Trophoblast cell (in vitro differentiated cells and primary cell): ENCODE results near the gene CORO1A.

Experiments
- DNase-seq, 2 donors: peaks; one replicate each; pipeline ENCODE4 v3.0.0-alpha.2; 2016
- H2AFZ ChIP-seq: 2 replicates; pipeline ENCODE4 v1.6.1; 2013; ENCODE audit warnings: low read length, moderate library complexity, mild to moderate bottlenecking; ENCODE audit not compliant: insufficient read depth, poor library complexity
- H2AK5ac ChIP-seq: 2 replicates; pipeline ENCODE4 v1.6.1; 2013; ENCODE audit warnings: mild to moderate bottlenecking, low read length
- H2BK120ac ChIP-seq: 2 replicates; pipeline ENCODE4 v1.6.1; 2013; ENCODE audit warnings: low read length, mild to moderate bottlenecking, moderate library complexity; ENCODE audit not compliant: insufficient read depth, poor library complexity
- H2BK12ac ChIP-seq: 2 replicates; pipeline ENCODE4 v1.6.1; 2013; ENCODE audit warnings: mild to moderate bottlenecking, low read length, moderate library complexity
- H2BK5ac ChIP-seq: 2 replicates; pipeline ENCODE4 v1.6.1; 2013; ENCODE audit warnings: low read length, low read depth, moderate library complexity, mild to moderate bottlenecking; ENCODE audit not compliant: poor library complexity
- H3K14ac ChIP-seq: 2 replicates; pipeline ENCODE4 v1.6.1; 2013; ENCODE audit warnings: mild to moderate bottlenecking, low read length
- H3K18ac ChIP-seq: 2 replicates; pipeline ENCODE4 v1.6.1; 2013; ENCODE audit warnings: mild to moderate bottlenecking, low read length
- H3K23ac ChIP-seq: 2 replicates; pipeline ENCODE4 v1.6.1; 2013; ENCODE audit warnings: low read length
- H3K27ac ChIP-seq: 2 replicates; pipeline ENCODE4 v1.5.1; 2013; ENCODE audit warnings: low read depth, mild to moderate bottlenecking, inconsistent platforms, low read length, moderate library complexity
- H3K27me3 ChIP-seq: 2 replicates; pipeline ENCODE4 v1.6.1; 2013; ENCODE audit warnings: inconsistent platforms, mild to moderate bottlenecking, low read length, moderate library complexity; ENCODE audit not compliant: insufficient read depth
- H3K36me3 ChIP-seq, 2 experiments: 1 replicate in 1 of 2; 2 replicates in 1 of 2; pipeline ENCODE4 v1.6.1; 2013; ENCODE audit warnings: low read length in 2 of 2, mild to moderate bottlenecking in 2 of 2, moderate library complexity in 1 of 2; ENCODE audit not compliant: insufficient read depth in 2 of 2, control insufficient read depth in 1 of 2
- H3K4ac ChIP-seq: 2 replicates; pipeline ENCODE4 v1.6.1; 2013; ENCODE audit warnings: low read depth, mild to moderate bottlenecking, low read length, moderate library complexity
- H3K4me1 ChIP-seq, 2 experiments: 1 replicate in 1 of 2; 2 replicates in 1 of 2; pipeline ENCODE4 v1.6.1; 2013; ENCODE audit warnings: low read length in 2 of 2, mild to moderate bottlenecking in 2 of 2, moderate library complexity in 1 of 2; ENCODE audit not compliant: insufficient read depth in 2 of 2, control insufficient read depth in 1 of 2
- H3K4me2 ChIP-seq: 2 replicates; pipeline ENCODE4 v1.6.1; 2013; ENCODE audit warnings: inconsistent platforms, mild to moderate bottlenecking, low read length, moderate library complexity
- H3K4me3 ChIP-seq: 2 replicates; pipeline ENCODE4 v1.5.1; 2013; ENCODE audit warnings: mild to moderate bottlenecking, low read depth, low read length, inconsistent platforms
- H3K79me1 ChIP-seq: one replicate; pipeline ENCODE4 v1.6.1; 2013; ENCODE audit warnings: low read length
- H3K79me2 ChIP-seq: 2 replicates; pipeline ENCODE4 v1.6.1; 2013; ENCODE audit warnings: low read length, mild to moderate bottlenecking; ENCODE audit not compliant: control insufficient read depth, insufficient read depth, poor library complexity
- H3K9ac ChIP-seq: 2 replicates; pipeline ENCODE4 v1.6.1; 2013; ENCODE audit warnings: mild to moderate bottlenecking, low read length
- H3K9me3 ChIP-seq: 2 replicates; pipeline ENCODE4 v1.6.1; 2013; ENCODE audit warnings: low read depth, mild to moderate bottlenecking, control low read depth, inconsistent platforms, low read length; ENCODE audit not compliant: insufficient read depth
- H4K12ac ChIP-seq: 2 replicates; pipeline ENCODE4 v1.6.1; 2013; ENCODE audit warnings: low read depth, mild to moderate bottlenecking, low read length, moderate library complexity
- H4K8ac ChIP-seq: 2 replicates; pipeline ENCODE4 v1.6.1; 2013; ENCODE audit warnings: low read depth, mild to moderate bottlenecking, low read length, moderate library complexity
- H4K91ac ChIP-seq: one replicate; pipeline ENCODE4 v1.6.1; 2013; ENCODE audit warnings: low read depth, mild to moderate bottlenecking, low read length, moderate library complexity
- WGBS: extraction: QIAGEN DNeasy Blood & Tissue Kit; methylation state at CpG from one replicate; pipeline ENCODE4 v1.1.7; 2013; ENCODE audit warnings: missing lambda C conversion rate; ENCODE audit not compliant: insufficient read length, insufficient coverage; ENCODE audit errors: extremely low coverage; 5-methylcytosine and 5-hydroxymethylcytosine counted together

The CORO1A gene

GRCh38 chr16:30185683-30186421 lies 2.5 kb downstream of the CORO1A start:
- no peak overlapping the region for H2BK120ac ChIP-seq
- no peak overlapping the region for H3K23ac ChIP-seq
- no peaks in the 10 kb centered on the region for H3K27me3 ChIP-seq
- no peak overlapping the region for H3K4ac ChIP-seq
- no peak overlapping the region for H2BK5ac ChIP-seq
- no peak overlapping the region for H3K4me3 ChIP-seq
- H3K36me3 ChIP-seq = no peaks in the 10 kb centered on the region
- H4K12ac ChIP-seq = no peak overlapping the region
- H3K9me3 ChIP-seq = peaks cover 2% of the 10 kb centered on the region
- no peak overlapping the region for H3K27ac ChIP-seq
- no peak overlapping the region for H3K18ac ChIP-seq
- DNase-seq = no peak
- no peaks in the 10 kb centered on the region for H3K79me1 ChIP-seq
- H2AFZ ChIP-seq = no peak overlapping the region
- no peak overlapping the region for H2BK12ac ChIP-seq
- no peaks in the 10 kb centered on the region for H3K79me2 ChIP-seq
- no peak overlapping the region for H3K9ac ChIP-seq
- no peak overlapping the region for H4K91ac ChIP-seq
- no CpG with 5 or more reads among the region's 15 CpGs for WGBS
- no peak overlapping the region for H4K8ac ChIP-seq
- H3K4me2 ChIP-seq = no peak overlapping the region
- no peak overlapping the region for H3K14ac ChIP-seq
- peaks cover 3 to 9% of the 10 kb centered on the region in 2 experiments for H3K4me1 ChIP-seq
- no peak overlapping the region for H2AK5ac ChIP-seq

DNA sequence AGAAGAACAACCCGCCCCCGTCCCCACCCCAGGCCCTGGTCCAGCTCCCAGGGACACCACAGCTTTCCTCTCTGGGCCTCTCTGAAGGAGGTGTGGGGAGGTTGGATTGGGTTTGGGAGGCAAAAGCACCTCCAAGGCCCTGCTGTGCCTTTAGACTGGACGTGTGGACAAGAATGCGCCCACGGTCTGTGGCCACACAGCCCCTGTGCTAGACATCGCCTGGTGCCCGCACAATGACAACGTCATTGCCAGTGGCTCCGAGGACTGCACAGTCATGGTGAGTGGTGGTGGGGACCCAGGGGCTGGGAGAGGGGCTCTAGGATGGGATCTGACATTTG lies 3.0 kb downstream of the CORO1A start:
- H3K27me3 ChIP-seq = no peaks in the 10 kb centered on the region
- no peak overlapping the region for H3K9ac ChIP-seq
- H4K12ac ChIP-seq = no peak overlapping the region
- no peak overlapping the region for H4K8ac ChIP-seq
- H3K23ac ChIP-seq = no peak overlapping the region
- peaks cover 2% of the 10 kb centered on the region for H3K9me3 ChIP-seq
- no peak overlapping the region for H2BK12ac ChIP-seq
- no peak overlapping the region for H3K18ac ChIP-seq
- no CpG with 5 or more reads among the region's 9 CpGs for WGBS
- DNase-seq = no peak
- H3K27ac ChIP-seq = no peak overlapping the region
- H3K4me3 ChIP-seq = no peak overlapping the region
- no peak overlapping the region for H2BK5ac ChIP-seq
- H4K91ac ChIP-seq = no peak overlapping the region
- H3K4ac ChIP-seq = no peak overlapping the region
- H3K79me2 ChIP-seq = no peaks in the 10 kb centered on the region
- no peak overlapping the region for H2AFZ ChIP-seq
- no peaks in the 10 kb centered on the region for H3K79me1 ChIP-seq
- H2BK120ac ChIP-seq = no peak overlapping the region
- H3K4me1 ChIP-seq = peaks cover 3 to 9% of the 10 kb centered on the region in 2 experiments
- no peak overlapping the region for H3K14ac ChIP-seq
- H2AK5ac ChIP-seq = no peak overlapping the region
- H3K4me2 ChIP-seq = no peak overlapping the region
- no peaks in the 10 kb centered on the region for H3K36me3 ChIP-seq

- Histone ChIP-seq H3K14ac (no peak overlapping the region), H3K4me3 (no peak overlapping the region), H3K9ac (no peak overlapping the region), H3K27me3 (no peaks in the 10 kb centered on the region), H3K4me1 (peaks cover 3 to 9% of the 10 kb centered on the region in 2 experiments), H2BK12ac (no peak overlapping the region), H3K18ac (no peak overlapping the region), H3K4me2 (no peak overlapping the region), H2BK5ac (no peak overlapping the region), H3K79me1 (no peaks in the 10 kb centered on the region), H2AFZ (no peak overlapping the region), H2BK120ac (no peak overlapping the region), H3K36me3 (no peaks in the 10 kb centered on the region), H3K9me3 (peaks cover 2% of the 10 kb centered on the region), H3K23ac (no peak overlapping the region), H4K91ac (no peak overlapping the region), H3K79me2 (no peaks in the 10 kb centered on the region), H3K4ac (no peak overlapping the region), H2AK5ac (no peak overlapping the region), H4K12ac (no peak overlapping the region), H3K27ac (no peak overlapping the region), H4K8ac (no peak overlapping the region)
- no CpG with 5 or more reads among the region's 36 CpGs for WGBS
- DNase-seq = peak; percentile 48 to 80
Measured at GRCh38 chr16:30186782-30187555, 3.6 kb downstream of the CORO1A start.

GRCh38 chr16:30187556-30187865 lies 4.1 kb downstream of the CORO1A start:
- no peak for DNase-seq

More at GRCh38 chr16:30187556-30187865, 4.1 kb downstream of the CORO1A start:
- Histone ChIP-seq H4K91ac (no peak overlapping the region), H3K9ac (no peak overlapping the region), H3K4me3 (no peak overlapping the region), H3K79me1 (no peaks in the 10 kb centered on the region), H2BK120ac (no peak overlapping the region), H3K27ac (no peak overlapping the region), H3K23ac (no peak overlapping the region), H2BK12ac (no peak overlapping the region), H3K4me1 (peaks cover 3 to 8% of the 10 kb centered on the region in 2 experiments), H3K27me3 (no peaks in the 10 kb centered on the region), H3K9me3 (peaks cover 2% of the 10 kb centered on the region), H4K8ac (no peak overlapping the region), H2BK5ac (no peak overlapping the region), H3K4me2 (no peak overlapping the region), H3K36me3 (no peaks in the 10 kb centered on the region), H3K18ac (no peak overlapping the region), H3K79me2 (no peaks in the 10 kb centered on the region), H2AFZ (no peak overlapping the region), H2AK5ac (no peak overlapping the region), H4K12ac (no peak overlapping the region), H3K4ac (no peak overlapping the region), H3K14ac (no peak overlapping the region)
- WGBS = no CpG with 5 or more reads among the region's 9 CpGs
